GM18868 (cell line): ENCODE measurements around the gene RASA2.
A peak's percentile ranks its signal among the peaks of the same experiment; 100 is the strongest.
"Not testable (repeated sequence)": the region's sequence is repeated elsewhere in the genome, so short reads cannot be mapped to it uniquely, and the experiment has no call there.

Source experiments
- ATAC-seq: cut with Tn5 transposase; IDR thresholded peaks from one replicate; pipeline ENCODE4 v1.9.1; 2021; ENCODE audit warnings: mild to moderate bottlenecking, moderate library complexity; ENCODE audit not compliant: unreplicated experiment

Gene RASA2

DNA sequence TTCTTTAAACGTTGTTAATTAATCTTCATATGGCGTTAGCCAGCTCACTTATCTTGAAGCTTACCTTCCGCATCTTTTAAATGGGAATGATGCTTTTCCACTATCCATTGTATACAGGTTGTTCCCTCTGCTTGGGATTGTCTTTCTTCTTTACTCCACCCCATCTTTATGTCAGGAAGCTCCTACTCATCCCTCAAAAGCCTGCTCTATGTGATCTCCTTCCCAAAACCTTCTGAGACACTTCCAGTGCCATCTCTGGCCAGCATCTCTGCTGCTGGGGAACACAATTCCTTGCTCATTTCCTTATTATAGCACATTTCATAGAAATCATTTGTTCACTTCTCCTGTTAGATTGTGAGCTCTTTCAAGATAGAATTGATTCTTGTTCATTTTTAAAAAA lies 4.3 kb downstream of the RASA2 start:
- ATAC-seq, result no peak

- no peak for ATAC-seq
Observed at GRCh38 chr3:141491929-141492328, 5.1 kb downstream of the RASA2 start.

- no peak for ATAC-seq
Observed at GRCh38 chr3:141493184-141493583, 6.4 kb downstream of the RASA2 start.

GRCh38 chr3:141497589-141497988 lies 10.8 kb downstream of the RASA2 start:
- not testable (repeated sequence) for ATAC-seq

DNA sequence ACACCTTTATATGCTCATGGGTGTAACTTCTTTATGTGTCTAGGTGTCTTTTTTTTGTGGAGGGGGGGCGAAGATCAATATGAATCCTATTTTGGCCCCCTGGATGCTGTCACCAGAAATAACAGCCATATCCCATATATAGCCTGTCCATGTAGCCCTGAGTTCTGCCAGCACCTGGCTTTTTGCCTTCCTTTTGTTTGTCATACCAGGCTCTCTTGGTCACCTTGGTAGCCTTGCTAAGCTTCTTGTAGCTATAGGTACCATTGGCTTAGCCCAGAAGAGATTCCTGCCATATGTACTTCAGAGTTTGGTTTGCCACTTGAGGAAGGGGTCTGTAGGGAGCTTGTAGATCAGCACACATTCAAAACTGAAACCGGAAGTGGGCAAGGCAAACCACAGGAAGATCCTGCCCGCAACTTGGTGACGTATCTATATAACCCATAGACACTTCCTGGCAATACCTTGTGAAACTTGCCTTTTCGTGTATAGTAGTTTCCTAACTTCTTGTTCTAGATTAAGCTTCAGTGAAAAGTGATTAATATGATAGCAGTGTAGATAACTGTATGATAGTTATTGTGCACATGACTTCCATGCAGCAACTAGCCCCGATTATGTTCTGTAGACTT lies 11.9 kb downstream of the RASA2 start:
- peak; percentile 96 for ATAC-seq

DNA sequence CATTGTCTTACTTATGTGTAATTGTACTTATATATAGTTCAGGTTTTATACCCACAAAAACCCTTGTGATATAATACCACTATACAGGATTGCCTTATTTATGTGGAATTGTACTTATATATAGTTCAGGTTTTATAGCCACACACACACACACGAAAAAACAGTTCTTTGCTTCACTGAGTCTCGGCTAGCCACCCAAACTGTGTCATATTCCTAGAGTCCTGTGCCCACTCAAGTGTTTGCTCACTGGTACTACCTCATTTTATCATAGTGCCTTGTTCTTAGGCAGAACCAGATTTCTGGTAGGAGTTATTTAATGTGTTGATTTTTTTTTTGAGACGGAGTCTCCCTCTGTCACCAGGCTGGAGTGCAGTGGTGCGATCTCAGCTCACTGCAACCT lies 12.5 kb downstream of the RASA2 start:
- no peak for ATAC-seq

GRCh38 chr3:141499965-141500364 lies 13.1 kb downstream of the RASA2 start:
- ATAC-seq, result no peak

DNA sequence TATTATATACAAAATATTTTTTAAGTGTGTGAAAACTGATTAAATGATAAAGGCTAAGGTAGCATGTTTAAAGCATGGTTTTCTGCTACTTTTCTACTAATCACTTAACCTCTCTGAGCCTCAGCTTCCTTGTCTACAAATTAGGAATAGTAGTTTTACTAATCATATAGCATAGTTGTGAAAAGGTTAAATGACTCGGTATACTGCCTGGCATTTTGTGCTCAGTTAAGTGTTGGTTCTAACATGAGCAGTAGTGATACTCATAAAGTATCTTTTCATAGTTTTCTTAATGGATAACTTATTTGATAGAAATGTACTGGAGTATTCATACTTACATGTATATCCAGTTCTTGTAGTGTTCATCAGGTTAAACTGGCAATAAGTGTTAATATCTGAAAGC lies 13.6 kb downstream of the RASA2 start:
- no peak for ATAC-seq

DNA sequence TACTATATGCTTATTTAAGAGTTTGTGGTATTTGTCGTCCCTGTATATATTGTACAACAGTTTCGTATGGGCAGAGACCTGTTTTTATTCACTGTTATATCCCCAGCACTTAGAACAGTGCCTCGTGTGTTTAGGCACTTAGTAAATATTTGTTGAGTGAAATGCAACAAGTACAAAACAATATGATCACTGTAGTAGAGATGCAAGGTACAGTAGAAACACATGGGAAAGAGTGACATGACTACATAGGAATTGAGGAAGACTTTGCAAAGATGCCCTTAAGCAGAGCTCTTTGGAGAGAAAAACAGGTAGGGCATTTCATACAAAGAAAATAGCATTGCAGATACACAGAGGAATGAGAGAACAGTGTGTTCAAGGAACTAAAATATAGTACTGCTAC lies 18.3 kb downstream of the RASA2 start:
- ATAC-seq, result no peak

GRCh38 chr3:141506071-141506470 lies 19.2 kb downstream of the RASA2 start:
- ATAC-seq, result no peak

GRCh38 chr3:141507392-141508066 lies 20.7 kb downstream of the RASA2 start:
- no peak for ATAC-seq

GRCh38 chr3:141508067-141508436 lies 21.2 kb downstream of the RASA2 start:
- ATAC-seq, result no peak

DNA sequence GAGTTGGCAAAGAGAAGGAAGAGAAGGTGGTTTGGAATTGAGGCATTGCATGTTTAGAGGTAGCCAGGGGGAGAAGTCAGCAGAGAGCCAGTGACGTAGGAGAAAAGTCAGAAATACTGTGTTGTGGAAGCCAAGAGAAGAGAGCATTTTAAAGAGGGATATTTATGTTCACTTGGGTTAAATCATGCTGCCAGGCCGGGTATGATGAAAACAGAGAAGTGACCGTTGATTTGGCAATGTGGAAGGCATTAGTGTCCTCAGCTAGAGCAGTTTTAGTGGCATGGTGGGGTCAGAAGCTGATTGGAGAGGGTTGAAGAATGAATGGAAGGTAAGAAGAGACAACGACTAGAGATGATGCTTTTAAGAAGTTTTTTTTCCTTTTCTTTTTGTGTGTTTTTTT lies 24.5 kb downstream of the RASA2 start:
- ATAC-seq, result no peak

DNA sequence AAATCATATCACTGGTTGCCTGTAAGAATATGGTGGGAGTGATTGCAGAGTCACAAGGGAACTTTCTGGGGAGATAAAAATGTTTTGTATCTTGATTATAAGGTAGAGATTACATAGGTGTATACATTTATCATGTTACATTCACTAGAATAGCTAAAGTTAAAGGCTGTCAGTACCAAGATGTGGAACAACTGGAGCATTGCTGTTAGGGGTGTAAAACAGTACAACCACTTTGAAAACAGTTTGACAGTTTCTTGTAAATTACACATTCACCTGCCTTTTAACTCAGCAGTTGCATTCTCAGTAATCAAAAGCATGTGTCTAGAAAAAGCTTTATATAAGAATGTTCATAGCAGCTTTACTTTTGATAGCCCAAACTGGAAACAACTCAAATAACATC lies 27.6 kb downstream of the RASA2 start:
- no peak for ATAC-seq

GRCh38 chr3:141519587-141519986 lies 32.8 kb downstream of the RASA2 start:
- ATAC-seq, result no peak

DNA sequence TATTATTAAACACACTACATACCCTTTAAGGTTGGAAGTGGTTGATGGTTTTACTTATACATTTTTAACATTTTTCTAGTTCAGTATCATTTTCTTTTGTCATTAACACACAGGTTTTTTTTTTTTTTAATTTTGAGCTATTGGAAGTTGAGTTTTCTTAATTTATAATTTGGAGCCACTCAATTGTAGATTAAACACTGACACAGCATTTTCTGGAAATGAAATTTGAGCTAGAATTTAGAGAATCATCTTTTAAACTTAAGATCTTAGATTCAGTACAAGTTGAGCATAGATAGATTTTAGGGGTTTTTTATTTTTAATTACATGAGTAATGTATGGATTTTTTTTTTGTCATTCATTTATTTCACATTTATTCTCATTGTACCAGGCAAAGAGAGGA lies 35.0 kb downstream of the RASA2 start:
- ATAC-seq, result no peak

GRCh38 chr3:141523615-141524375 lies 37.0 kb downstream of the RASA2 start:
- ATAC-seq, result no peak

- no peak for ATAC-seq
Observed at GRCh38 chr3:141524988-141525387, 38.2 kb downstream of the RASA2 start.

DNA sequence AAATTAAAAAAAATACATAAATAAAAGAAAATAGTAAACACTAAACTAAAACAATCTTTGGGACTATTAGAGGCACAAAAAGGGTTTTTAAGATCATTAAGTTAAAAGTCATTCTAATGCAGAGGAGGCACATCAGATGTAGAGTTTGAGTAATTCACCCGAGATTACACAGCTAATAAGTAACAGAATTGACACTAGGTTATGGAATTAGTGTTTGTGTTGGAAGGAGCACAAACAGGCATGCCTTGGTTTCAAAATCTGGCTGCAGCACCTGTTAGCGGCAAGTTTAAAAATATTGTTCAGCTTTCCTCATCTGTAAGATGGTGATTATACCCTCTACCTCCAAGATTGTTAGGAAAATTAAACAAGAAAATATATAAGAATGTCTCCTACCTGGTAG lies 39.0 kb downstream of the RASA2 start:
- no peak for ATAC-seq

- no peak for ATAC-seq
Observed at GRCh38 chr3:141526709-141527108, 39.9 kb downstream of the RASA2 start.

DNA sequence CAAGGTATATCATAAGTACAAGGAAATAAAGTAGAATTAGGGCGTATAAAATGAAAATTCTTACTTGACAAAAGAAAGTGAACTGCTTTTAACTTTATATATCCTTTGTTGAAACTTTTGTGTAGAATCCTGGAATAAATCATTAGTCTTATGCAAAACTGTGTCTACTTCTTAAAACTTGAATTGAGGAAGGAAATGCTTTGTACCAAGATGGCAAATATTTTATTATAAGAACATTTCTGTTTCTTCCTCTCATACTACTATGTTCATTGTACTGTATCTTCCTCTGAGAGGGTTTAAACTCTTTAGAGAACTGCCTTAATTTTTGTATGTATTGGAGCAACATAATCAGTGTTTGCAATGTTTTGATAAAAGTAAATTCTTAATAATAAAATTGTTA lies 42.0 kb downstream of the RASA2 start:
- ATAC-seq, result no peak

DNA sequence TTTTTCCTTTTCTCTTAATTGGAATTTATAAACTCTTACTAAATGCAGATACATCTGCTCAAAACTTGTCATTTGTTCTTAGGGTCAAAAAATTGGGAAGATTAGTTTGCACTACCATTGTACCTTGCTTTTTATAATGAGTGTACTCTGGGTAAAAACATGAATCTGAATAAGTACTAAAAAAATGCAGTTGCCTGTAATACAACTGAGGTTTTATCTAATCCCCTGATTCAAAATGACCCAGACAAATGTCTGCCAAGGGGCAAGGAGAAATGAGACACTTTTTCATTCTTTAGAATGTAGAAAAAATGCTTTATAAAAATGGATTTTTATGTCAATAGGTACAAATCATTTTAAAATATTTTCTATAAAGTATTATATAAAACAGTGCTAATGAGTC lies 42.4 kb downstream of the RASA2 start:
- ATAC-seq, result no peak
